Astrocyte of the spinal cord (primary cell): ENCODE data around the gene VASH1.
A peak's percentile ranks its signal among the peaks of the same experiment; 100 is the strongest.

Experiments used
- DNase-seq: peaks from one replicate; pipeline ENCODE4 v3.0.0; 2011; ENCODE audit warnings: low read depth, low spot score
- H3K4me3 ChIP-seq: 2 replicates; pipeline ENCODE4 v1.5.1; 2011; ENCODE audit warnings: low read depth, mild to moderate bottlenecking, low read length, moderate library complexity
- in situ Hi-C: cut with HindIII; loops from 2 replicates; pipeline ENCODE4 v1.10.0; 2017; ENCODE audit warnings: low sequenced_read_pairs
- TF ChIP-seq, protein P1 (sequence below): IDR thresholded peaks from 2 replicates; pipeline ENCODE4 v1.5.1; 2012; ENCODE audit warnings: low read depth, mild to moderate bottlenecking, low read length, inconsistent platforms

Gene VASH1

DNA sequence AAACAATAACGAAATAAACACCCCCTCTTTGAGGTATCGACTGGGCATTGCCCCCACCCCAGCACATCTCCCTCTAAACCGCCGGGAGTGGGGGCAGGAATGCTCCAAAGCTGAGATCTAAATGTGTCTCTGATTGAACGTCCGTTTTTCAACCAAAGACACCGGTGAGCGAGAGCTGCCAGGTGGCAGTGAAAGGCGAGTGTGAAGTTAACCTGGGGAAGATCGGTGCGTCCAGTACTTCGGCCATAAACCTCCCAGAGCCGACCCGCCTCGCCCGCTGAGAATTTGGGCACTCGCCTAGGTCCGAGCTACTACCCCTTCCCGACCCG, 50.8 kb downstream of the VASH1 start:
- no peak for DNase-seq
- TF ChIP-seq, protein P1, sequence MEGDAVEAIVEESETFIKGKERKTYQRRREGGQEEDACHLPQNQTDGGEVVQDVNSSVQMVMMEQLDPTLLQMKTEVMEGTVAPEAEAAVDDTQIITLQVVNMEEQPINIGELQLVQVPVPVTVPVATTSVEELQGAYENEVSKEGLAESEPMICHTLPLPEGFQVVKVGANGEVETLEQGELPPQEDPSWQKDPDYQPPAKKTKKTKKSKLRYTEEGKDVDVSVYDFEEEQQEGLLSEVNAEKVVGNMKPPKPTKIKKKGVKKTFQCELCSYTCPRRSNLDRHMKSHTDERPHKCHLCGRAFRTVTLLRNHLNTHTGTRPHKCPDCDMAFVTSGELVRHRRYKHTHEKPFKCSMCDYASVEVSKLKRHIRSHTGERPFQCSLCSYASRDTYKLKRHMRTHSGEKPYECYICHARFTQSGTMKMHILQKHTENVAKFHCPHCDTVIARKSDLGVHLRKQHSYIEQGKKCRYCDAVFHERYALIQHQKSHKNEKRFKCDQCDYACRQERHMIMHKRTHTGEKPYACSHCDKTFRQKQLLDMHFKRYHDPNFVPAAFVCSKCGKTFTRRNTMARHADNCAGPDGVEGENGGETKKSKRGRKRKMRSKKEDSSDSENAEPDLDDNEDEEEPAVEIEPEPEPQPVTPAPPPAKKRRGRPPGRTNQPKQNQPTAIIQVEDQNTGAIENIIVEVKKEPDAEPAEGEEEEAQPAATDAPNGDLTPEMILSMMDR = no peak
- peak overlapping the region; percentile 75 for H3K4me3 ChIP-seq
- in situ Hi-C loops = no loop called here

- DNase-seq = peak; percentile 94
- TF ChIP-seq, protein P1 = no peak
- in situ Hi-C loops = no loop called here
- H3K4me3 ChIP-seq = peak within 1 kb of the TSS; percentile 75
These were observed 51.4 kb downstream of the VASH1 start, which contains the start of gene ANGEL1 for GRCh38 chr14:76812422-76813383. Gene ANGEL1, minus strand, starts transcription at chr14:76812882. Its CDS starts 55 bp downstream, at chr14:76812827.

DNA sequence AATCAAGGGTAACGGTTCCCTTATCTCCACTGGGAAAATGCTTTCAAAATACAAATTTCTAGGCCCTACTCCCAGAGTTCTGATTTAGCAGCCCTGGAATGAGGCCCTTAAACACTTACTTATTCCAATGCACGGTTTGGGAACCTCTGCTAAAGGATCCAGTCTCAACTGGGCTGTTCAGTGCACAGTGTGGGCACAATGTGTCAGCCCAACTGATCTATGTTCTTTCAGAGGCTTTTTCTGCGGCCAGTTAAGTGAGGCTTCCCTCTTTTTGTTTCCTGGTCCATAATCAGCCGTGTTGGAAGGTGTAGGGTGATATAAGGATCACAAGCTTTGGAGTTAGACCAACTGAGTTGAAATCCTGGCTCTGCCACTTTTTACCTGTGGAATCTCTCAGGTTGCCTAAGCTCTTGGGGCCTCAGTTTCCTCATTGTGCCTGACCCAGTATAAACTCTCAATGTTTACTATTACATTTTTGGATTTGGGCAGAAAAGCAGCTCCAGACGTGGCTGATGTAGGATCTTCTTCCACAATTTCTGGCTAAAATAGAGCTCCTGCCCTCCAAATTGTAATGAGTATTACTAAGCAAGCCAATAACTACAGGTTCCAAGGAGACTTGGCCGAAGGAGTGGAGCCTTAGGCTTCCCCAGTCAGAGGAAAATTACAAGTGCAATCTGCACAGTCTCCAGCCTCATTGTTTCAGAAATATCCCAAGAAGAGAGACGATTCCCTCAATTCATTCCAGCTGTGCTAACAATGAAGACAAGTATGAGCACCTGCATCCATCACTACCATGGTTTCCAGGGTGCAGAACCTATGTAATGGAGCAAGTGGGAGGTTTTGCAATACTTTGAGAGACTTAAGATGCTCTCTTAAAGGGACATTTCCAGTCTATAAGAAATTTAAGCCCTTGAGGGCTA, 53.7 kb downstream of the VASH1 start:
- no peak for DNase-seq
- TF ChIP-seq, protein P1 = no peak
- no peak overlapping the region for H3K4me3 ChIP-seq
- in situ Hi-C loops = no loop called here

DNA sequence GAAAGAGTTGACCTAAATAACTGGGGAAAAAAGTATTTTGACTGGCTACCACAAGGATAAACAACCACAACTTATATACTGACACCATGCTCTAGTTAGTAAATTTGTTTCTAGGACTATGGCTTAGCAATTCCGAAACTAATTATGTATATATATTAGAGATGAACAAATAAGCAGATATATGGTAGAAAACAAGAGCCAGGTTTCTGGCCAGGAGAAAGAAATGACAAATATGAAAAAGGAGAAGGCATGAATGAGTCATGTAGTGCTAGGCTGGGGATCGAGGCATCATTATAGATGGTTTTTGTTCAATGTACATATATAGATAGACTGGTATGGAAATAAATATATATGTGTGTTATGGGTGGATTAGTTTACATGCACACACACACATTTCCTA, 59.4 kb downstream of the VASH1 start:
- in situ Hi-C loops = no loop called here
- no peak for DNase-seq
- H3K4me3 ChIP-seq = no peak overlapping the region
- TF ChIP-seq, protein P1 = no peak

GRCh38 chr14:76826122-76826521, 64.9 kb downstream of the VASH1 start, which contains the start of gene LRRC74A:
Gene LRRC74A, plus strand, starts transcription at chr14:76826408. Its CDS starts 290 bp downstream, at chr14:76826698.
- TF ChIP-seq, protein P1 = no peak
- H3K4me3 ChIP-seq = no peak within 1 kb of the TSS
- in situ Hi-C loops = no loop called here
- DNase-seq = no peak

DNA sequence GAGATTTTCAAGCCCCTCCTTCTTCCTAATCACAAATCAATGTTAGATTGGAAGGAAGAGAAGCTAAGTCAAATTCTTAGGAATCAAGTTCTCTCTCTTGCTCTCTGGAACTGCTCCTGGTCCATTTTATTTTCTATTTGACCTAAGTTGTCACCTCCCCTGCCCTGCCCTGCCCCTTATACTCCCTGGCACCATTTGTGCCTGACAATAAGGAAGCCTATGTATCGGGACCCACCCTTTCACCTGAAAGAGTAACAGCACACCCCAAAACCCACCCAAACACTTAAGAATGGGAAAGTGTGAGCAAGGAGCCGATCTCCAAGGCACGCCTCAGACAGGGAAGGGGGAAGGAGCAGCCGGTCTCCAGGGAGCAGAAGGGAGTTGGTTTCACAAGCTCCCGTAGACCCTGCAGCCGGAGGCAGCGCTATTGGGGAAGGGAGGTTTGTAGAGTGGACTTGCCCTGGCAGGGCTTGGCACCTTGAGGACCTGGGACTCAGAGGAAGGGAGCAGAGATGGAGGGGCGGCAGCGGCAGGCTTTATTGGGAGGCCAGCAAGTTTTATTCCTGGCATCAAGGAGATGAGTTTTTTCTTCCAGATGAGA, 66.5 kb downstream of the VASH1 start:
- TF ChIP-seq, protein P1 = no peak
- H3K4me3 ChIP-seq = no peak overlapping the region
- no peak for DNase-seq
- in situ Hi-C loops = no loop called here
